K562 (cell line): Measurements from ENCODE around the gene MRPL44. TPM values are rescaled to one million over a fixed set of nuclear protein-coding genes. Genes with fewer than 3 reads are reported as not detected.

Experiments
- ATAC-seq: fragments of 200-7000 bp; cut with Tn5 transposase; 3 replicates; pipeline ENCODE4 v1.9.1; 2020; ENCODE audit warnings: moderate library complexity
- BruUV-seq: library from RNA; stranded (reverse); fragments of 400-500 nt; replicated peaks from 2 replicates; lab custom pipeline; 2021; lab: Mats Ljungman, UMichigan
- CTCF ChIA-PET: fragments of 300-600 bp; formaldehyde crosslinking; extraction: SDS; loops from one replicate; lab custom pipeline; 2021; ENCODE audit warnings: low intra/inter-chr PET ratio; lab: Yijun Ruan, JAX
- POLR2A ChIA-PET: fragments of 300-600, 350-650 bp; sonication (Branson Sonifier 250); formaldehyde crosslinking; extraction: SDS; loops from one replicate; lab custom pipeline; 2021; ENCODE audit warnings: antibody characterized with exemption, inconsistent platforms; lab: Yijun Ruan, JAX
- DNase-seq, 4 experiments: peaks; one replicate each; pipeline versions ENCODE4 v3.0.0 to v3.0.0-alpha.2; 2011 to 2018; ENCODE audit warnings: low spot score in 3 of 4, mixed read lengths in 3 of 4; ENCODE audit errors: extremely low read depth in 1 of 4
- FAIRE-seq: peaks from 2 replicates; lab custom pipeline; 2011; peaks lifted over from hg19 to GRCh38; lab: Jason Lieb, UNC
- H2AFZ ChIP-seq: 2 replicates; pipeline ENCODE4 v1.6.0; 2011; ENCODE audit warnings: low read depth, low read length, control low read depth, inconsistent platforms
- H3K27ac ChIP-seq: fragments of 200-600 bp; 3 replicates; pipeline ENCODE4 v1.8.0; 2011; ENCODE audit warnings: low read depth, mild to moderate bottlenecking, control low read depth, inconsistent platforms, low read length, moderate library complexity, mixed read lengths; ENCODE audit errors: extremely low read depth
- H3K27me3 ChIP-seq, 2 experiments: fragments of 300-600 bp in 1 of 2; 2 replicates in 1 of 2; 3 replicates in 1 of 2; pipeline versions ENCODE4 v1.6.0 to v1.8.0; 2011; ENCODE audit warnings: inconsistent platforms in 2 of 2, low read length in 2 of 2, mild to moderate bottlenecking in 1 of 2, mixed read lengths in 1 of 2, moderate library complexity in 1 of 2; ENCODE audit not compliant: control insufficient read depth in 2 of 2, insufficient read depth in 2 of 2
- H3K36me3 ChIP-seq: fragments of 300-600 bp; 3 replicates; pipeline ENCODE4 v1.8.0; 2011; ENCODE audit warnings: mild to moderate bottlenecking, low read length, inconsistent platforms; ENCODE audit not compliant: control insufficient read depth, insufficient read depth
- H3K4me1 ChIP-seq, 2 experiments: fragments of 200-600 bp in 1 of 2; replicated peaks in 1 of 2; 2 replicates in 1 of 2; 3 replicates in 1 of 2; pipeline versions ENCODE4 v1.5.1 to v1.8.0; 2011; ENCODE audit warnings: inconsistent platforms in 2 of 2, low read length in 2 of 2, mild to moderate bottlenecking in 1 of 2, mixed read lengths in 1 of 2, moderate library complexity in 1 of 2; ENCODE audit not compliant: control insufficient read depth in 2 of 2, insufficient read depth in 2 of 2
- H3K4me2 ChIP-seq: 2 replicates; pipeline ENCODE4 v1.6.1; 2011; ENCODE audit warnings: low read length, control low read depth, inconsistent platforms, mixed read lengths; ENCODE audit not compliant: insufficient read depth
- H3K4me3 ChIP-seq: fragments of 200-600 bp; sonication (generic), shearing (Covaris generic); 2 replicates; pipeline ENCODE4 v1.5.1; 2016; ENCODE audit warnings: control low read depth, inconsistent platforms
- H3K79me2 ChIP-seq: fragments of 200-600 bp; 3 replicates; pipeline ENCODE4 v1.8.0; 2011; ENCODE audit warnings: low read length, inconsistent platforms; ENCODE audit not compliant: control insufficient read depth, insufficient read depth
- H3K9ac ChIP-seq, 2 experiments: 2 replicates each; pipeline versions ENCODE4 v1.6.0 to v1.6.1; 2011; ENCODE audit warnings: low read depth in 2 of 2, low read length in 2 of 2, control low read depth in 1 of 2, inconsistent platforms in 1 of 2, mild to moderate bottlenecking in 1 of 2, mixed read lengths in 1 of 2; ENCODE audit not compliant: insufficient read depth in 1 of 2
- H3K9me1 ChIP-seq: one replicate; pipeline ENCODE4 v1.6.0; 2011; ENCODE audit warnings: inconsistent platforms, mild to moderate bottlenecking, low read length, moderate library complexity; ENCODE audit not compliant: control insufficient read depth, insufficient read depth
- H3K9me3 ChIP-seq: replicated peaks from 2 replicates; pipeline ENCODE4 v1.5.1; 2011; ENCODE audit warnings: low read depth, low read length, inconsistent platforms; ENCODE audit not compliant: control insufficient read depth, insufficient read depth
- H4K20me1 ChIP-seq: replicated peaks from 2 replicates; pipeline ENCODE4 v1.6.1; 2011; ENCODE audit warnings: low read length, inconsistent platforms, mixed read lengths; ENCODE audit not compliant: control insufficient read depth, insufficient read depth
- ARNT ChIP-seq, 2 experiments: fragments of 450-650 bp; IDR thresholded peaks; 2 replicates each; pipeline ENCODE4 v1.6.1; 2016; ENCODE audit warnings: mild to moderate bottlenecking in 1 of 2
- CCAR2 ChIP-seq: fragments of 200-400 bp; formaldehyde crosslinking; IDR thresholded peaks from 2 replicates; pipeline ENCODE4 v1.6.1; 2017; ENCODE audit warnings: mild to moderate bottlenecking, low read depth, low read length
- CREBBP ChIP-seq: IDR thresholded peaks from one replicate; pipeline ENCODE4 v1.6.1; 2012; ENCODE audit warnings: low read depth, mild to moderate bottlenecking, control low read depth, inconsistent platforms, low read length
- DNMT1 ChIP-seq: fragments of 450-650 bp; IDR thresholded peaks from 2 replicates; pipeline ENCODE4 v1.6.1; 2016; ENCODE audit warnings: antibody characterized with exemption, mild to moderate bottlenecking
- DPF2 ChIP-seq: fragments of 450-650 bp; IDR thresholded peaks from 2 replicates; pipeline ENCODE4 v1.6.1; 2016
- GATA2 ChIP-seq: sonication (generic); formaldehyde crosslinking; IDR thresholded peaks from 2 replicates; pipeline ENCODE4 v1.4.0; 2020; ENCODE audit warnings: mild to moderate bottlenecking, missing genetic modification reagents
- GTF2A2 ChIP-seq: IDR thresholded peaks from 2 replicates; pipeline ENCODE4 v1.6.1; 2016; ENCODE audit warnings: mild to moderate bottlenecking, missing genetic modification characterization, missing compliant biosample characterization
- NEUROD1 ChIP-seq: fragments of 150-350 bp; IDR thresholded peaks from 2 replicates; pipeline ENCODE4 v1.6.1; 2014; ENCODE audit warnings: borderline replicate concordance, low read length, low read depth; ENCODE audit not compliant: partially characterized antibody
- POLR2A ChIP-seq: fragments of 450-650 bp; conservative IDR thresholded peaks from 2 replicates; pipeline ENCODE4 v1.6.1; 2016
- RBM17 ChIP-seq: fragments of 200-400 bp; formaldehyde crosslinking; IDR thresholded peaks from 2 replicates; pipeline ENCODE4 v1.6.1; 2017; ENCODE audit warnings: low read depth, mild to moderate bottlenecking, low read length, borderline replicate concordance
- SIX5 ChIP-seq, 2 experiments: IDR thresholded peaks; 2 replicates each; pipeline ENCODE4 v1.6.1; 2011; ENCODE audit warnings: low read length in 2 of 2, borderline replicate concordance in 1 of 2, low read depth in 1 of 2, mild to moderate bottlenecking in 1 of 2, moderate library complexity in 1 of 2; ENCODE audit not compliant: insufficient read depth in 1 of 2
- SMAD3 ChIP-seq: fragments of 450-650 bp; formaldehyde crosslinking; conservative IDR thresholded peaks from 2 replicates; pipeline ENCODE4 v1.4.0; 2020; ENCODE audit warnings: mild to moderate bottlenecking
- SREBF2 ChIP-seq: sonication (generic); formaldehyde crosslinking; IDR thresholded peaks from 2 replicates; pipeline ENCODE4 v1.4.0; 2020; ENCODE audit warnings: mild to moderate bottlenecking, missing genetic modification reagents
- STAG1 ChIP-seq: sonication (generic); formaldehyde crosslinking; IDR thresholded peaks from 2 replicates; pipeline ENCODE4 v1.5.0; 2020; ENCODE audit warnings: missing genetic modification reagents, borderline replicate concordance
- TEAD4 ChIP-seq, 2 experiments: sonication (generic) in 1 of 2; formaldehyde crosslinking in 1 of 2; IDR thresholded peaks; 2 replicates each; pipeline versions ENCODE4 v1.6.1 to v1.8.0; 2012 to 2022; ENCODE audit warnings: borderline replicate concordance in 1 of 2, inconsistent platforms in 1 of 2, low read length in 1 of 2, mild to moderate bottlenecking in 1 of 2, missing genetic modification reagents in 1 of 2
- XRCC3 ChIP-seq: fragments of 450-650 bp; IDR thresholded peaks from 2 replicates; pipeline ENCODE4 v1.6.1; 2017; ENCODE audit warnings: mild to moderate bottlenecking, moderate library complexity
- YBX1 ChIP-seq: fragments of 450-650 bp; IDR thresholded peaks from 2 replicates; pipeline ENCODE4 v1.7.1; 2016; ENCODE audit warnings: mild to moderate bottlenecking
- ZC3H4 ChIP-seq: sonication (generic); formaldehyde crosslinking; IDR thresholded peaks from 2 replicates; pipeline ENCODE4 v1.9.0; 2021; ENCODE audit warnings: missing genetic modification reagents, borderline replicate concordance
- ZSCAN32 ChIP-seq: fragments of 450-650 bp; formaldehyde crosslinking; IDR thresholded peaks from 2 replicates; pipeline ENCODE4 v1.4.0; 2020; ENCODE audit warnings: mild to moderate bottlenecking, moderate library complexity
- WGBS: fragments of 100-300 bp; shearing (Covaris generic); methylation state at CpG from one replicate; pipeline ENCODE4 v1.1.6; 2016; ENCODE audit warnings: low coverage, mixed read lengths; ENCODE audit not compliant: insufficient coverage; ENCODE audit errors: missing lambda C conversion rate; 5-methylcytosine and 5-hydroxymethylcytosine counted together
- in situ Hi-C: fragments of 300-500 bp; cut with MboI; formaldehyde crosslinking; loops from 4 replicates; pipeline ENCODE4 v1.15.0; 2018; ENCODE audit warnings: inconsistent platforms, mixed read lengths
- intact Hi-C: fragments of 100-400 bp; cut with micrococcal nuclease; formaldehyde crosslinking; loops from 2 replicates; pipeline ENCODE4 v1.14.2; 2022
- polyA plus RNA-seq, 8 experiments: library from polyadenylated mRNA; depleted of rRNA in 4 of 8; stranded (reverse) in 5 of 8; unstranded in 3 of 8; fragments of >200 nt; fragmentation: Nextera tagmentation in 2 of 8; fragmentation: Illumina TruSeq in 1 of 8; extraction: Ambion mirVana in 2 of 8; extraction: Trizol in 1 of 8; gene quantifications; 2 replicates each; pipeline versions ENCODE4 v1.2.1 to v1.2.3, GENCODE V29; 2011 to 2014; ENCODE audit warnings: inconsistent platforms in 1 of 8, missing spikeins in 1 of 8
- total RNA-seq, 7 experiments: library from RNA; depleted of rRNA in 6 of 7; stranded (reverse); fragments of >200 nt in 6 of 7; fragmentation: Illumina TruSeq in 2 of 7; extraction: Trizol in 2 of 7; gene quantifications; 2 replicates each; pipeline versions ENCODE4 v1.2.1 to v1.2.3, GENCODE V29; 2011 to 2021; ENCODE audit warnings: low replicate concordance in 1 of 7
- TF ChIP-seq, protein P1 (sequence below), 2 experiments: fragments of 450-650 bp; IDR thresholded peaks; 2 replicates each; pipeline ENCODE4 v1.6.1; 2016

The MRPL44 gene
- total and polyA plus RNA-seq, 9 of the 15 experiments (the other 6 are each of a cell fraction or from before 2014, with no cell fraction given), result 10.4 to 26.0 (median 20.2) TPM

DNA sequence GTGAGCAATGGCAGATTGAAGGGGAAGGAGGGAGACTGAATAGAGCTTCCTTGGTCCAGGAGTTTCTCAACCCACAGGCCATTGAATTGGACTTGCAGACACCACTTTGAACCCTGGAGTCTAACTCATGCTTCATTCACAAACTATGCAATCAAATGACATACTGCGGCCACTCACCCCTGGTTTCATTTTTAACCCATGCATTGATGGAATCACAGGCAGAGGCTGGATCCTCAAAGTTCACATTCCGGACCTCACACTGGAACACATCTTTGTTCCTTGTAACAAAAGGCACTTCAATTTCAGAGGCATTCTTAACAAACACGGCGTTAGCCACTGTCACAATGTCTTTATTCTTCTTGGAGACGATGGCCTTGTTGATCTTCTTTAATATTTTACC is 40.7 kb downstream of the MRPL44 start:
- ATAC-seq (no peak), DNase-seq (no peak), FAIRE-seq (no peak)
- peaks cover 2 to 29% of the 10 kb centered on the region in 2 experiments; a peak in 4 of 5 replicates for H3K27me3 ChIP-seq
- no peak overlapping the region for H3K9ac ChIP-seq
- ChIA-PET CTCF (no interaction called here), POLR2A (no interaction called here)
- H4K20me1 ChIP-seq, result no peaks in the 10 kb centered on the region
- no peaks in the 10 kb centered on the region for H3K9me3 ChIP-seq
- H2AFZ ChIP-seq, result no peak overlapping the region
- no peaks in the 10 kb centered on the region for H3K36me3 ChIP-seq
- H3K4me1 ChIP-seq, result peaks cover 0 to 12% of the 10 kb centered on the region in 2 experiments; a peak in 2 of 5 replicates
- no peak overlapping the region for H3K27ac ChIP-seq
- no peaks in the 10 kb centered on the region for H3K79me2 ChIP-seq
- H3K4me2 ChIP-seq, result no peak overlapping the region
- no peak overlapping the region for H3K4me3 ChIP-seq
- in situ Hi-C loops, result loop anchor here (10.0 kb wide), 1 partner anchor 287 kb away; no protein-coding TSS in a partner anchor
- BruUV-seq, result no TSS peak
- TF ChIP-seq DPF2, result no peak
- TF ChIP-seq ARNT (IDR thresholded peaks at IDR 0.05), result no peak
- no peak for TF ChIP-seq NEUROD1
- no peak for TF ChIP-seq POLR2A
- no peak for TF ChIP-seq CREBBP
- TF ChIP-seq, protein P1, sequence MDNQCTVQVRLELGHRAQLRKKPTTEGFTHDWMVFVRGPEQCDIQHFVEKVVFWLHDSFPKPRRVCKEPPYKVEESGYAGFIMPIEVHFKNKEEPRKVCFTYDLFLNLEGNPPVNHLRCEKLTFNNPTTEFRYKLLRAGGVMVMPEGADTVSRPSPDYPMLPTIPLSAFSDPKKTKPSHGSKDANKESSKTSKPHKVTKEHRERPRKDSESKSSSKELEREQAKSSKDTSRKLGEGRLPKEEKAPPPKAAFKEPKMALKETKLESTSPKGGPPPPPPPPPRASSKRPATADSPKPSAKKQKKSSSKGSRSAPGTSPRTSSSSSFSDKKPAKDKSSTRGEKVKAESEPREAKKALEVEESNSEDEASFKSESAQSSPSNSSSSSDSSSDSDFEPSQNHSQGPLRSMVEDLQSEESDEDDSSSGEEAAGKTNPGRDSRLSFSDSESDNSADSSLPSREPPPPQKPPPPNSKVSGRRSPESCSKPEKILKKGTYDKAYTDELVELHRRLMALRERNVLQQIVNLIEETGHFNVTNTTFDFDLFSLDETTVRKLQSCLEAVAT (IDR thresholded peaks at IDR 0.05), result no peak
- TF ChIP-seq SIX5 (IDR thresholded peaks at IDR 0.05; ENCODE audit: borderline replicate concordance in 1 of 2, insufficient read depth in 1 of 2, low read depth in 1 of 2, low read length in 2 of 2), result no peak
- TF ChIP-seq DNMT1, result no peak
- no peak for TF ChIP-seq GTF2A2
- TF ChIP-seq ZSCAN32, result no peak
- TF ChIP-seq CCAR2, result no peak
- no peak for TF ChIP-seq RBM17
- TF ChIP-seq YBX1, result no peak
- TF ChIP-seq TEAD4 (IDR thresholded peaks at IDR 0.05; ENCODE audit: low read length), result no peak
- no peak for TF ChIP-seq TEAD4 (CRISPR knock-in tag; IDR thresholded peaks at IDR 0.05; ENCODE audit: borderline replicate concordance)
- no peak for TF ChIP-seq GATA2
- no peak for TF ChIP-seq SREBF2 (CRISPR knock-in tag)
- TF ChIP-seq SMAD3 (CRISPR knock-in tag), result no peak
- TF ChIP-seq STAG1 (CRISPR knock-in tag), result no peak
- no peak for TF ChIP-seq XRCC3
- no peak for TF ChIP-seq ZC3H4 (CRISPR knock-in tag)
- WGBS, result 17% methylated on average over 5 of the region's 5 CpGs
- H3K9me1 ChIP-seq, result no peaks in the 10 kb centered on the region
- intact Hi-C loops, result loop anchor here (10.0 kb wide), 1 partner anchor 147 kb away; no protein-coding TSS in a partner anchor
